ENCODE measurements around the gene ITGB5. TPM values are rescaled to one million over a fixed set of nuclear protein-coding genes. Genes with fewer than 3 reads are reported as not detected.

The ITGB5 gene
- total RNA-seq, 1 experiment from 2014 or later, result 77.8 TPM

- TF ChIP-seq CEBPB (IDR thresholded peaks at IDR 0.05; ENCODE audit: low read depth), result no peak
Measured at GRCh38 chr3:124759666-124760401, 127.3 kb downstream of the ITGB5 start (continued).

DNA sequence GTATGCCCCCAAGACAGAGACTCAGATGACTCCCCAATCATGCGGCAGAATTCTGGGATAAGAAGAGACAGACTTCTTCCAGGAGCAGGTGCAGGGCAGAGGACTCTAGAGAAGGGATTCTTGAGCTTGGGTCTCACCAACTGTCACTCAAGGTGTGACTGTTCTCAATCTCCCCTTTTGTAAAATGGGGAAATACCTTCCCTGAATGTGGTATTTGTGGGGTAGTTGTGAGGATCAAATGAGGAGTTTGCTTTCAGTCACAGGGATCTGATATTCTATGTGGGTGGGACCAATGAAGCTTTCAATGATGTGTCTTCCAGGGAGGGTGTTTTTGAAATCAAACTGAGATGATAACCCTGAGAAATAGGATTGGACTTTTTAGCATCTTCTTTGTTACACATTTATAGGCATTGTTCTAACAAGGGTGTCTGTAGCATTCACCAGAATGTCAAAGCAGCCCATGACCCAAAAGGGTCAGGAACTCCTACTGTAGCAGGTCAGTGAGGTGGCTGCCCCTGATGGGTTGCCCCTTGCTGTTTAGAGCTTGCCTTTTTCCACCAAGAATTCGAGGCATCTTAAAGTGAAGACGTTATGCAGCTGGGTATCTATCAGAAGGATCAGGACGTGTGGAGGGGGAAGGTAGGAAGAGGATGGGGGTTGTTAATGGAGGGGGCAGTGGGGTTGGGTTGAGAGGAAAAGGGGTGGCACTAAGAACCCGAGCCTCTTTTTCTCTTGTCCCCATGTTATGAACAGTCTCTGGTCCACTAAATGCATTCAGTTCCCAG is 128.1 kb downstream of the ITGB5 start:
- intact Hi-C loops (cut with micrococcal nuclease), result no loop called here
- H3K27ac ChIP-seq (ENCODE audit: low read depth, low read length), result no peak overlapping the region
- BruUV-seq (replicated peaks), result no TSS peak

More for the DNA sequence above, 128.1 kb downstream of the ITGB5 start:
- no peaks in the 10 kb centered on the region for H3K9me3 ChIP-seq (ENCODE audit: control insufficient read depth in 1 of 2, insufficient read depth in 1 of 2, low read depth in 1 of 2, low read length in 2 of 2)
- ChIA-PET POLR2A (no interaction called here), CTCF (interaction anchor here (2.1 to 4.4 kb wide), 3 partner anchors 143 to 200 kb away, joined by 5 to 101 read pairs (median 14); no protein-coding TSS in a partner anchor), RAD21 (ENCODE audit: low non-redundant PET in 1 of 2, low total read pairs in 2 of 2, uncharacterized antibody in 2 of 2, unreplicated experiment in 2 of 2) (no interaction called here)
- no peaks in the 10 kb centered on the region for H3K9me2 ChIP-seq (ENCODE audit: insufficient read depth)
- no peak overlapping the region for H3K9ac ChIP-seq (ENCODE audit: low read length)
- TF ChIP-seq YY1 (IDR thresholded peaks at IDR 0.05; ENCODE audit: extremely low read depth, insufficient replicate concordance, low read depth, low read length) (no peak), TCF7L2 (IDR thresholded peaks at IDR 0.05; ENCODE audit: borderline replicate concordance, extremely low read depth, insufficient read depth, insufficient read length) (no peak), SIN3A (IDR thresholded peaks at IDR 0.05; ENCODE audit: low read depth) (no peak), POLR2A (IDR thresholded peaks at IDR 0.05; ENCODE audit: borderline replicate concordance, extremely low read depth, insufficient read depth, insufficient read length) (no peak), EZH2 (IDR thresholded peaks at IDR 0.05) (no peak), JUND (IDR thresholded peaks at IDR 0.05) (no peak), ZFX (IDR thresholded peaks at IDR 0.05) (no peak), RAD21 (IDR thresholded peaks at IDR 0.05; ENCODE audit: low read depth) (no peak), ZNF274 (IDR thresholded peaks at IDR 0.05; ENCODE audit: low read depth, low read length) (no peak), CEBPB (IDR thresholded peaks at IDR 0.05; ENCODE audit: low read depth) (no peak), CTCF (IDR thresholded peaks at IDR 0.05 in 2 of 3, conservative IDR thresholded peaks at IDR 0.05 in 1 of 3; ENCODE audit: borderline replicate concordance in 1 of 3, insufficient read depth in 1 of 3, low read depth in 2 of 3, low read length in 2 of 3) (no peak), POLR2AphosphoS5 (IDR thresholded peaks at IDR 0.05; ENCODE audit: low read depth, low read length) (no peak), SP1 (IDR thresholded peaks at IDR 0.05; ENCODE audit: low read depth) (no peak), FOSL1 (IDR thresholded peaks at IDR 0.05; ENCODE audit: low read depth) (no peak), EGR1 (IDR thresholded peaks at IDR 0.05; ENCODE audit: low read depth) (no peak), ELF1 (IDR thresholded peaks at IDR 0.05; ENCODE audit: borderline replicate concordance, low read depth) (no peak)
- TF ChIP-seq, protein P1, sequence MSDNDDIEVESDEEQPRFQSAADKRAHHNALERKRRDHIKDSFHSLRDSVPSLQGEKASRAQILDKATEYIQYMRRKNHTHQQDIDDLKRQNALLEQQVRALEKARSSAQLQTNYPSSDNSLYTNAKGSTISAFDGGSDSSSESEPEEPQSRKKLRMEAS (IDR thresholded peaks at IDR 0.05), result no peak
- TF ChIP-seq, protein P2, sequence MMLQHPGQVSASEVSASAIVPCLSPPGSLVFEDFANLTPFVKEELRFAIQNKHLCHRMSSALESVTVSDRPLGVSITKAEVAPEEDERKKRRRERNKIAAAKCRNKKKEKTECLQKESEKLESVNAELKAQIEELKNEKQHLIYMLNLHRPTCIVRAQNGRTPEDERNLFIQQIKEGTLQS (IDR thresholded peaks at IDR 0.05), result no peak
- TF ChIP-seq, protein P3, sequence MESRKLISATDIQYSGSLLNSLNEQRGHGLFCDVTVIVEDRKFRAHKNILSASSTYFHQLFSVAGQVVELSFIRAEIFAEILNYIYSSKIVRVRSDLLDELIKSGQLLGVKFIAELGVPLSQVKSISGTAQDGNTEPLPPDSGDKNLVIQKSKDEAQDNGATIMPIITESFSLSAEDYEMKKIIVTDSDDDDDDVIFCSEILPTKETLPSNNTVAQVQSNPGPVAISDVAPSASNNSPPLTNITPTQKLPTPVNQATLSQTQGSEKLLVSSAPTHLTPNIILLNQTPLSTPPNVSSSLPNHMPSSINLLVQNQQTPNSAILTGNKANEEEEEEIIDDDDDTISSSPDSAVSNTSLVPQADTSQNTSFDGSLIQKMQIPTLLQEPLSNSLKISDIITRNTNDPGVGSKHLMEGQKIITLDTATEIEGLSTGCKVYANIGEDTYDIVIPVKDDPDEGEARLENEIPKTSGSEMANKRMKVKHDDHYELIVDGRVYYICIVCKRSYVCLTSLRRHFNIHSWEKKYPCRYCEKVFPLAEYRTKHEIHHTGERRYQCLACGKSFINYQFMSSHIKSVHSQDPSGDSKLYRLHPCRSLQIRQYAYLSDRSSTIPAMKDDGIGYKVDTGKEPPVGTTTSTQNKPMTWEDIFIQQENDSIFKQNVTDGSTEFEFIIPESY (IDR thresholded peaks at IDR 0.05; ENCODE audit: extremely low read depth, insufficient replicate concordance, low read length), result no peak
- no peak overlapping the region for H2AFZ ChIP-seq (ENCODE audit: low read depth, low read length, poor library complexity, severe bottlenecking)
- H3K4me3 ChIP-seq (replicated peaks in 1 of 2; ENCODE audit: low read depth in 1 of 2, low read length in 2 of 2), result no peak overlapping the region
- DNase-seq (ENCODE audit: low read depth, low spot score) (no peak), ATAC-seq (no peak)
- no peaks in the 10 kb centered on the region for H3K36me3 ChIP-seq (ENCODE audit: control insufficient read depth in 1 of 2, insufficient read depth in 2 of 2, low read length in 2 of 2)
- H3K79me2 ChIP-seq (ENCODE audit: insufficient read depth, low read length), result no peaks in the 10 kb centered on the region
- H3K27me3 ChIP-seq (ENCODE audit: insufficient read depth, low read length), result no peaks in the 10 kb centered on the region
- peaks cover 0 to 7% of the 10 kb centered on the region in 2 experiments; a peak in 1 of 4 replicates for H3K4me1 ChIP-seq (ENCODE audit: control insufficient read depth in 1 of 2, insufficient read depth in 2 of 2, low read length in 2 of 2)
- no peak overlapping the region for H3K4me2 ChIP-seq (ENCODE audit: low read length)
- no peaks in the 10 kb centered on the region for H4K20me1 ChIP-seq (ENCODE audit: insufficient read depth)
